Fibroblast of upper back skin (primary cell): ENCODE measurements around the gene CEP290.
A peak's percentile ranks its signal among the peaks of the same experiment; 100 is the strongest.
"Not testable (repeated sequence)": the region's sequence is repeated elsewhere in the genome, so short reads cannot be mapped to it uniquely, and the experiment has no call there.

ENCODE experiments used
- DNase-seq: peaks from one replicate; pipeline ENCODE4 v3.0.0-alpha.2; 2013

CEP290 gene

DNA sequence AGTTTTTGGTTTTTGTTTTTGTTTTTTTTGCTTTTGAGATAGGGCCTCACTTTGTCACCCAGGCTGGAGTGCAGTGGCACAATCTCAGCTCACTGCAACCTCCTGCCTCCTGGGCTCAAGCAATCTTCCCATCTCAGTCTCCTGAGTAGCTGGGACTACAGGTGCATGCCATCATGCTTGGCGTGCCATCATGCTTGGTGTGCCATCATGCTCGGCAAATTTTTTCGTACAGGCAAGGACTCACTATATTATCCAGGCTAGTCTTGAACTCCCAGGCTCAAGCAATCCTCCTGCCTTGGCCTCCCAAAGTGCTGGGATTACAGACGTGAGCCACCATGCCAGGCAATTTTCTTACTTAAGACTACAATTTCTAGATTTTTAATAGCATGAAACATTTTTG lies 2.2 kb downstream of the CEP290 start:
- DNase-seq, result not testable (repeated sequence)

DNA sequence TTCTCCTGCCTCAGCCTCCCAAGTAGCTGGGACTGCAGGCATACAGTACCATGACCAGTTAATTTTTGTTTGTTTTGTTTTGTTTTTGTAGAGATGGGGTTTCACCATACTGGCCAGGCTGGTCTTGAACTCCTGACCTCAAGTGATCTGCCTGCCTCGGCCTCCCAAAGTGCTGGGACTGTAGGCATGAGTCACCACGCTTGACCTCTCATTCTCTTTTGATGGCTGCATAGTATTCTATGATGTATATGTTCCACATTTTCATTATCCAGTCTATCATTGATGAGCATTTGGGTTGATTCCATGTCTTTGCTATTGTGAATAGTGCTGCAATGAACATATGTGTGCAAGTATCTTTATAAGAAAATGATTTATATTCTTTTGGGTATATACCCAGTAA lies 8.7 kb downstream of the CEP290 start:
- DNase-seq, result not testable (repeated sequence)

DNA sequence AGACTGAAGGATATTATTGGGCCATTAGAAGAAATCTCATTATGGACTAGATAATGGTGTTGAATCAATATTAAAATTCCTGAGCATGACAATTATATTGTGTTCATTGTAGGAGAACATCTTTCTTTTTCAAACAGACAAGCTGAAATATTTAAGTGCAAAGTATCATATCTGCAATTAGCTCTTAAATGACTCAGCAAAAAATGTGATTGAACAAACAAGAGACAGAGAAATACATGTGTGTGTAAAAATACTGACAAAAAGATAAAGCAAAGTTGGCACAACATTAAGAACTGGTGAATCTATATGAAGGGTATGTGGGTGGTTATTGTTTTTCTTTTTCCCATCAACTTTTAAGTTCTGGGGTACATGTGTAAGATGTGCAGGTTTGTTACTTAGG lies 9.5 kb downstream of the CEP290 start:
- DNase-seq, result no peak

DNA sequence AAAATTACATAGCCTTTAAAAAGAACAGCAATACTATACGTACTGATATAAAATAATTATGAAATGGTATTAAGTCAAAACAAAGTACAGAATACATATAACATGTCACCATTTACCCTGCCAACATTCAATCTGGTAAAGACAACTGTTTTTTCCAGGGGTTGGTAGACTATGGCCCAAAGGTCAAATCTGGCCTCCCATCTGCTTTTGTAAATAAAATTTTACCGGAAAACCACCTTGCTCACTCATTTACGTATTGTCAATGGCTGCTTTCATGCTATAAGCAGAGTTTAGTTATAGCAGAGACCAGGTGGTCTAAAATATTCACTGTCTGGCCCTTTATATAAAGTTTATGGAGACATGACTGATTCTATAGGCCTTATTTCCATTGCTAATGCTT lies 14.0 kb downstream of the CEP290 start:
- DNase-seq, result no peak

DNA sequence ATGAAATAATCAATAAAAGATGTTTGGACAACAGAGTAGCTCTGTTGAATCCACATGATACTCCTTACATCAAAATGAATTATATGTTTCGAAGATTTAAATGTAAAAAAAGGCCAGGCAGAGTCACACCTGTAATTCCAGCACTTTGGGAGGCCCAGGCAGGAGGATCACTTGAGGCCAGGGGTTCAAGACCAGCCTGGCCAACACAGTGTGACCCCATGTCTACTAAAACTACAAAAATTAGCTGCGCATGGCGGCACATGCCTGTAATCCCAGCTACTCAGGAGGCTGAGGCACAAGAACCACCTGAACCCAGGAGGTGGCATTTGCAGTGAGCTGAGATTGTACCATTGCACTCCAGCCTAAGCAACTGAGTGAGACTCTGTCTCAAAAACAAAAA lies 14.8 kb downstream of the CEP290 start:
- DNase-seq, result no peak

DNA sequence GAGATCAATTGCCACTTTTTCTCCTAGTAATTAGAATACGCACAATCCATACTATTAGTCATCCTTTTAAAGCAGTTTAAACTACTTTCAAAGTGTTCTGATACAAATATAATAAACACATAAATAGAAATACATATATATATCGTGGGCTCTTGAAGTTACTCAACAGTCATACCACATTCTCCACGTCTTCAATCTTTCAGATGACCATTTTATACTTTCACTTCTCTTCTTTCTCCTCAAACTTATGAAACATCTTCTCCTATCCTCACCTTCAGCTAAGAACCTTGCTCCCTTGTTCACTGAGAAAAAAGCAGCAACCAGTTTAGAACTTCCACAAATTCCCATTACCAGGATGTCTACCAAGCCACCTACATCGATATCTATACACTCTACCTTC lies 19.2 kb downstream of the CEP290 start:
- no peak for DNase-seq

DNA sequence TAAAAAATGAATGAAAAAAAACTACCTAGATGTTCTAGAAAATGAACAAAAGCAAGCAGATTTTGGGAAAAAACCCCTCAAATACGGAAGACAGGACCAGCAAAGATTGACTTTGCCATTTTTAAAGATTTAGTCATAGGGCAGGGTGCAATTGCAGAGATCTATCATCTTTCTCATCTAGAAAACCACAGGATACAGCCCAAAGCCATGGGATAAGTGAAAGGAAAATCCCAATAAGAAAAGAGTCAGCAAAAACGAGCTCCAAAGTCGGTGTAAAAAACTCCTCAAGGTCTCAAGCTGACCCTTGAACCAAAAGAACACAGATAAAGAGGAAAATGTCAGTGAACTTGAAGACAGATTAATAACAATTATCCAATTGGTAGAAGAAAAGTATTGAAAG lies 28.0 kb downstream of the CEP290 start:
- peak; percentile 44 for DNase-seq

DNA sequence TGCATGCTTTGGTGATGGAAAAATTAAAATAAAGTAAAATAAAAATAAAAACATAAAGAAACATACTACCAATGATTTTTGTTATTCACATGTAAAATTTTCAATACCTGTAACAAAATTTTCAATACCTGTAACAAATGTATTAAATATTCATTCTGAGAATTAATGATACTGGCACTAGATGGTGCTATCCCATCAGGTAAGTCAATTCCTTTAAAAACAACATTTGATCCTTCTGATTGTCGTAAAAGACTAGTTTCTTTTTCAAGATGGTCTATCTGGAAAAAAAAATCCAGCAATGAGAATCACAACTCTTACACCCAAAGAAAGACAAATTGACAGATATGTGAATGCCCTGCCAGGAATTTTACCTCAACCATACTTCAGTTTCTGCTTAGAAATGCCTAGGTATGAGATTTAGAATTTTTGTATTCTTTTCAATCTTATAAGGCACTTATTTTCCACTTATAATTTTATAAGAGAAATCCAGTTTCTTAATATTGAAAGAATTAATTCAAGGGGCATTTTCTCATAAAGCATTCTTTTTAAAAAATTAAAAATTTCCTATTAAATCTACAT lies 30.7 kb downstream of the CEP290 start:
- peak; percentile 62 for DNase-seq

DNA sequence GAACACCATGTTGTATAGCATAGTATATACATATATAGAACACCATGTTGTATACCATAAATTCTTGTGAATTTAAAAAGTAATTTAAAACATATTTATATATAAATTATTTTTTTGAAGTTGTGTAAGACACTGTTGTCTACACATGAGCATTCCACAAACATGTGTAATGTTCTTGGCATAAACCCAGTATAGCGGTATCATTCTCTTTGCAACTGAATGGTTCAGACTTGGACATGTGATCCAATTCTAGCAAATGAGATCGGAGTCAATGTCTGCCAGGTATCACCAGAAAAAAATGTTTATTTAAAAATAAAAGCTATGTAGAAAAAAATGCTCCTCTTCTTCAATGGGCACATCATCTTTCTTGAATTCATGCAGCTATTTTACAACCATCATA lies 33.9 kb downstream of the CEP290 start:
- peak; percentile 17 for DNase-seq

DNA sequence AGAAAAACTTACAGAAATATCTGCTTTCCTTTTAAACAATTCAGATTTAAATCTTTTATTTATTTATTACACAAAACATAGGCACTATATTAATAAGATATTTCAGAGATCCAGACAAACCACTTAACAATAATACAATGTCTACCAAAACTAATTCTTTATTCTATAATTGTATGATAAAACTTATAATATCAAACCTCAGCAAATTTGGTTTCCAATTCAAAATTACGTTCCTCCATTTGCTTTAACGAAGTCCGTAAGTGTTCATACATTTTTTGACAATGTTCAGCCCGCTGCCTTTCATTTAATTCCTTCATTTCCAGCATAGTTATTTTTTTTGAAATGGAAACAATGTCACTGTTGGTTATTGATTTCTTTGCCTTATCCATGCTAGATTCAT lies 48.3 kb downstream of the CEP290 start:
- no peak for DNase-seq

DNA sequence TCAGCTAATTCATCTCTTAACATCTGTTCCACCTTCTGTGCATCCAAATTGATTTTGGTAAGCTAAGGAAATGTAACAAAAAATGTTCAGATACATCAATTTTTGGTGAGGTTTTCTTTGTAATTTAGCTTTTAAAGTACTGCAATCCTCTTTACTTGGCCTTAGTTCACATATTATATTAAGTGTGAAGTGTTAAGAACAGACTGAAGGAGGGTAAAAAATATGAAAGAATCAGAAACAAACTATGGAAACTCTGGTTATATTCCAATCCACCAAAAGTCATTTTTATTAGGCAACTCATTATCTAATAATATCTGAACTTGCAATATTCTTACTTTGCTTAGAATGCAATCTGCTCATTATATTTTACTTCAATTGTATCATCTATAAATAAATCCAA lies 49.1 kb downstream of the CEP290 start:
- no peak for DNase-seq

DNA sequence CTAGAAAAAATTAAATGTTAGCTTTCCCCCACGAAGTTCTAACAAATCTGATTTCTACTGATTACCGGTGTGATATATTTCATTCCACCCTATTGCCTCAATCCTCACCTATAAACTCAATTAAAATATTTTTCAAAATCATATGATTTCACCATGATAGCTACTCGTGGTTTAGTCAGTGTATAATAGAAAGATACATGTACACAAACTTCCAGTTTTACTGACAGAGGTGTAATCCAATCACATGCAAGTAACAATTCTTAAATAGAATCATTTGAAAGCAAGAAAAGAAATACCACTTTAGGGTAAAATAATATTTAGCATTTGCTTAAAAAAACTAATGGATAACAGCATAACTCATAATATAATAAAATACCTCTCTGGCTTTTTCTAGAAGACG lies 57.7 kb downstream of the CEP290 start:
- DNase-seq, result no peak

DNA sequence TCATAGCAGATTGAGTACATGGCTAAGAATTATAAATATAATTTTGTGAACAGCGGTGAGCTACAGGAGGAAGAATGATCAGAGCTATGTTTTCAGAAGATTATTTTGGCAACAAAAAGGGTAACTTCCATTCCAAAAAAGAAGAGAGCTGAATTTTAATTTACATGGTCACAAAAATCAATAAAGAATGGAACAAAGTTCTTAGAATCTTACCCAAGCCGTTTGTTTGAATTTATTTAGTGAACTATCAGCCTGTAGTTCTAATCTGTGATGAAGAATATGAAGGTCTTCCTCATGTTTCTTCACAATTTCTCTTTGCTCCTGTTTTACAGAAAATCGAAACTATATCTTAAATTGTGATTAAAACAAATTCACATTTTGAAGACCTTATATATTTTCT lies 58.3 kb downstream of the CEP290 start:
- DNase-seq, result no peak

DNA sequence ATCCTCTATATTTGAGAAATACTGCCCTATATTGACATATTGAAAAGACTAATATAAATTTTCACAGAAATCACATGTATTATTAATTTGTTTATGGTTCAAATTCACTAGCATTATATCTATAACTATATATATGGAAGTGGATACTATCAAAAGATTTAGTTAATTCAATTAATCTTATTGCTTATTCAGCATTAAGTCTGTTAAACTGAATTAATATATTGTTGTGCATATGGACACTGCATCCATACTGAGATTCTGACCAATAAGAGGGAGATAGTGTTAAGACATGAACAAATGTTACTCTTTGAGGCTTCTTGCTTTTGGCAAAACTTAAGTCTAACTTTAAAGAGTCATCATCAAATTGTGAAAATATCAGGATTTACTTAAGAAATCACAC lies 60.6 kb downstream of the CEP290 start:
- DNase-seq, result no peak

DNA sequence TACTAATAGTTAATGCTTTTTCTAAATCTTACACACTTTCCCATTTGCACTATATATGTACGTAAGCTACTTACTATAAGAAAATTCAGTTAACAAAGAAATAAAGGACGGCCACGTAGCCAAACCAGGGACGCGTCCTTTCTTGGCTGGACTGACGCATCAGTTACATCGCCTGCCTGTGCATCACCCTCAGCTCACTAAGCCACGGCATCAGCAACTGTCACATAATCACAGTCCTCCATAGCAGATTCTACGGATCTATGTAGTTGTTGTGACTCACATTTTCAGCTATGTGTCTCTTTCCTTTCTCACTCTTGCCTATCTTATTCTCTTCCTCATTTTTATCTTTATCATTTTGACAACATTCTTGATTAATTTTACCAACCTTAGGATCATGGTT lies 74.6 kb downstream of the CEP290 start:
- DNase-seq, result no peak

DNA sequence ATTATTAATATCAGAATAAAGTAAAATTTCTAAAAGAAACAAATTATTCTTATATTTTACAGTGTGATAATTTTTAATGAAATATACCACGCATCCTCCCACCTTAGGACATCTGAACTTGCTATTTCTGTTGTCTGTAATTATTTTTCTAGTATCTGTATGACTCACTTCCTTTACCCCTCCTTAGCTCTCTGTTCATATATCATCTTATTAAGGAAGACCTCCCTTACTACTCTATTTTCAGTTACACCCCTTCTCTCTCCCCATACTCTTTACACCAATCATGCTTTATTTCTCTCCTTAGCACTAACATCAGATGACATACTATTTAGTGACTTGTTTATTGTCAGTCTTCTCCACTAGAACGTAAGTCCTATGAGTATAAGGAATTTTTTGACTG lies 78.5 kb downstream of the CEP290 start:
- peak; percentile 10 for DNase-seq

DNA sequence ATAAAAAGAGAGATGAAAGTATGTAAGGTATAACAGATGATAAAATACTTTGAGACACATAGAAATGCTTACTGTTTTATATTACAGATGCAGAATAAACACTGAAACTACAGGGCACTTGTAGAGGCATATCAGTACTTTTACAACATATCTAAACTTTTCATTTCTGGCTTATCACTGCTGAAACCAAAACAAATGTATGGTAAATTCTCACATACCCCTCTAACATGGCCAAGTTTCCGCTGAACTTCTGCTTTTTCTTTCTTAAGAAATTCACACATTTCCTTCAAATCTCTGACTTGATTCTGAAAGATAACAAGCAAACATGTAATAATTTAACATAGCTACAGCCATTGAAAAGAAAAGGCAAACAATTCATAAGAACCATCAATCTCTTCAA lies 79.4 kb downstream of the CEP290 start:
- no peak for DNase-seq

DNA sequence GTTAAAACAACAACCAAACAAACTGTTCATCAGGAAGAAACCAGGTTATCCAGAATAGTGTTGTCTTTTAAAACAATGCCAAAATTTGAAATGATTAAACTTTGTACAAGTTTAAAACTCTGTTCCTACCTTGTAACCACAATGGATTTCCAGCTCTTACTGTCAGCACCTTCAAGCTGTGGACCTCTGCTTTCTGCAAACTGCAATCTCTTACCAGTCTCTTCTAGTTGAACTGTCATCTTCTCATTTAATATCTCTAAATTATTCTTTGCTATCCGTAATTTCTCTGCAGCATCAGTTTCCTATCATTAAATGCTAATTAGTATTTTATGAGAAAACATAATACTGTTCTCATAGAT lies 83.2 kb downstream of the CEP290 start:
- DNase-seq, result no peak

DNA sequence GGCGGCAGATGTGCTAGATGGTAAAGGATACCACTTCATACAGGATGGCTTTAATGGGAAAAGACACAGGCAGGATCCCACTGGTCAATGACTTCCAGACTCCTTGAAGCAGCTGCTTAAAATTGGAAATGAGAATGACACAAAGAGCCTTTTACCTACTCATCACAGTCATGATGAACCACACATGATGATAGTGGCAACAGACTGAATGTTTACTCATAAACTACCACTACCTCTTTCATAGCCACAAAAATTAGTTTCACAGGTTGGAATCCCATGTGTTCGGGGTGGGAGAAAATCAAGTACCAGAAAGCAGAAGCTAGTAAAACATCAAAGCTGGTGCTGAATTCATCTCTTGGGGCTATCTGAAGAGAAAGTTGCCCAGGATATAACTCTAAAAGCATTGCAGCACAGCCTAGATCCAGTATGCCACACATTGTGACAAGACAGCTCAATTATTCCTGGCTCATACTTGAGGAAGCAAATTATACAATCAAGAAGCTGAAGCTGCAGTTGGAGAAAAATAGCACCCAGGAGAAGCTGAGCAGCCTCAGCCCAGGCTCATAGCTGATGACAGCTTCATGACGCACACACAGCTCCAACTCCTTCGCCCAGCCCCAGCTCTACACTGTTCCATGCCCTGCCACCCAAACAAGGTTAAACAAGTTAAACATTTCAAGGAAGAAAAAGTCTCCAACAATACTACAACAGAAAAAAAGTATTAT lies 83.7 kb downstream of the CEP290 start:
- DNase-seq, result peak; percentile 19

DNA sequence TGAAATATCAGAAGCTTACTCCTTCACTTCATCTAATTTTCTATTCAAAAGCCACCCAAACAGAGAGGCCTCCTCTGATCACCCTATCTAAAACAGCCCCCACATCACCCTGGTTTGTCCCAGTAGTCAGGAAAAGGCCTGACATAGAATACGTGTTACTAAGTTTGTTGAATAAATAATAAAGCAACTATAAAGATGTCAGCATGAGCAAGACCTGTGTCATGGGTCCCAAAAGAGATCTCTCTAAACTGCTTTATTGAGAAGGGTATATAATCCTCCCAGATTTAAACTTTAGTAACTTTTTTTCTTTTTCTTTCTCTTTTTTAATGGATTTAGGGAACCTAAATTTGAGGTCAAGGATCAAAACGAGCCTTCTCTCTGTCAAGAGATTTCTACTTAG lies 85.3 kb downstream of the CEP290 start:
- no peak for DNase-seq

DNA sequence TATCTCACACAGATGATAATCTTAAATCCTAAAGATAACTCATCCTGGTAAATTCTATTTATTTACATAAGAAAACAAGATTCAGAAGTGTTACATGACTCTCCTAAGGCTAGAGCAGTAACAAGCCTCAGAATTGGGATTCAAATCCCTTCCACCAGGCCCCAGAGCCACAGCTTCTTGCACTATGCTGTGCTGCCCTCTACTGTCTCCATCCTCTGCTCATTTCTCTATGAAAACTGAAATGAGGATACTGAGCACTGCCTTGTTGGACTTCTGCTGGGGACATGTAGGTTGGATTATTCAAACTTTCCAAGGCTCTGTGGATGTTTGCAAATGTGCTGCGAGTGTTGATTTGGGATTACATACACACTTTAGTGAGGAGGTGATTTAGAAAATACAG lies 89.2 kb downstream of the CEP290 start:
- DNase-seq, result peak; percentile 38

DNA sequence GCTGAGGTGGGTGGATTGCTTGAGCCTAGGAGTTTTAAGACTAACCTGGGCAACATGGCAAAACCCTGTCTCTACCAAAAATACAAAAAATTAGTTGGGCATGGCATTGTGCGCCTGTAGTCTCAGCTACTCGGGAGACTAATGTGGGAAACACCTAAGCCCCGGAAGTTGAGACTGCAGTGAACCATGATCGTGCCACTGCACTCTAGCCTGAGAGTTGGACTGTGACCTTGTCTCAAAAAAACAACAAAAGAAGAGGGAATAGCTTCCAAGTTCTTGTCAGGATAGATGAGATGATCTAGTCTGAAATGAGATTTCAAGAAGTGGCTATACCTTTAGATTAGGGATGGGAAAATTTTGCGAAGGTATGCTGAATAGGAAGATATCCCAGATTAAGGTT lies 97.9 kb downstream of the CEP290 start:
- DNase-seq, result no peak

DNA sequence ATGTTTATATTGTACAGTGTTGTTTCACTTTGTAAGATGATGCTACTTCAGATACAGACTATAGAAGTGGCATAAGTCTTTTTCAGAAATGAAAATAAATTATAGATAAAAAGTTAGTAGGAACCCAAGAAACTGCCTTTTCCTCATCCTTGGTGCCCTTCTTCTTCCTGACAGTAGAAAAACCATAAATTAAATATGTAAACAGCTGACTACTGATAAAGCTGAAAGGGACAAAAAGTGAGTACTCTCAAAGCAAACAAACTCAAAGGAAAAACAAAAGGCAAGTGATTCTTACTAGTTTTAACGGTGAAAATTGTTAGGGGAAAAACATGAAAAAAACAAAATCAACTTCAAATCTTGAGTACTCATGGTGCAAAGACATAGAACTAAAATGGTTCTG lies 104.1 kb downstream of the CEP290 start:
- no peak for DNase-seq

DNA sequence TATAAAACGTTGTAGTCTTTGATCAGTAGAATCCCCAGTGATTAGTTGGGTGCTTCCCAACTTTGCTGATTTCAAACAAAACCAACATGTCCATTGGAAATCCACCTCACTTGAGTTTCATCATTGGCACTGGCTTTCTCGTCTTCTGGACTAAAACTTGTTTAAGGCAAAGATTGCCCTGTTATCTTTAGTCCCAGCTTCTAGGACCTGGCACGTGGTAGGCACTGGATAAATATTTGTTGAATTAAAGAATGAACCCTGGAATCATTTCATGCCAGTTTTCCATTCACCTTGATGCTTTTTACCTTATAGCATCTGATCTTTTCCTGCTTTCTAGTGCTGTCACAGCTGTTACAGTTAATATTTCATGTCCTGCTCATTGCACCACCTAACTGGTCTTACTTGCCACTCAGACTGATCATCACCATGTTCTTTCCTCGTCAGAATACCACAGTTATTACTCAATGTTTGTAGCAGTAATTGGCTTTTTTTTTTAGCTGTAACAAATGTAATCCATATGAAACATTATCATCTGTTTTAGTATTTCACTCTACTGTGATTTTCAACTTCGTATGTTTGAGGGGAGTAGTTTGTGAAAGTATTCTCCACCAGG lies 105.4 kb downstream of the CEP290 start:
- peak; percentile 67 for DNase-seq

DNA sequence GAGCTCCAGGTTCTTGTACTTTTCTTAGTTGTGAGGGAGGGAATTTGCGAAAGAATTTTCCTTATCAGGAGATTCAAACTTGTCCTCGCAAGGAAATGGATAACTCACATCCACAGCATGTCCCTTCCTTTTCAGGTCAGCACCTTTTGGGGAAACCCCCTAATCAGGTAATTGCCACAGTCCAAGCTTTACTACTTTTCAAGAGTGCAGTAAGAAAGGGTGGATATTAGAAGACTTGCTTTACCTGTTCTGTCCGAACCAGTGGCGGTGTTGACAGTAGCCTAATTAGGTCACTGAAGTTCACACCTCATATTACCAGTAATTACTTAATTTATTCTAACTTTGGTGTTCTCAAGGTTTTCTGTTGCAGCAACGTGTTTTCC lies 106.0 kb downstream of the CEP290 start:
- DNase-seq, result no peak
